Neuronal stem cell (in vitro differentiated cells): ENCODE results near the gene CDKL4. TPM values are rescaled to one million over a fixed set of nuclear protein-coding genes. Genes with fewer than 3 reads are reported as not detected.

ENCODE experiments used
- DNase-seq: peaks from one replicate; pipeline ENCODE4 v3.0.0-alpha.2; 2013; ENCODE audit warnings: low spot score
- H2AFZ ChIP-seq: one replicate; pipeline ENCODE4 v1.6.1; 2013; ENCODE audit warnings: mild to moderate bottlenecking, low read length, inconsistent platforms
- H2AK5ac ChIP-seq: 2 replicates; pipeline ENCODE4 v1.6.1; 2013; ENCODE audit warnings: low read depth, mild to moderate bottlenecking, inconsistent platforms, low read length, moderate library complexity, mixed read lengths
- H2BK120ac ChIP-seq: 2 replicates; pipeline ENCODE4 v1.6.1; 2013; ENCODE audit warnings: low read depth, mild to moderate bottlenecking, inconsistent platforms, low read length, moderate library complexity, mixed read lengths
- H2BK12ac ChIP-seq: one replicate; pipeline ENCODE4 v1.6.1; 2013; ENCODE audit warnings: low read length, inconsistent platforms
- H2BK15ac ChIP-seq: 2 replicates; pipeline ENCODE4 v1.6.1; 2013; ENCODE audit warnings: mild to moderate bottlenecking, low read length, inconsistent platforms, mixed read lengths
- H2BK5ac ChIP-seq: one replicate; pipeline ENCODE4 v1.6.1; 2013; ENCODE audit warnings: inconsistent platforms, mild to moderate bottlenecking, low read length, moderate library complexity
- H3K14ac ChIP-seq: one replicate; pipeline ENCODE4 v1.6.1; 2013; ENCODE audit warnings: low read length, inconsistent platforms
- H3K18ac ChIP-seq: 2 replicates; pipeline ENCODE4 v1.6.1; 2013; ENCODE audit warnings: low read length, inconsistent platforms
- H3K23ac ChIP-seq: 2 replicates; pipeline ENCODE4 v1.6.1; 2013; ENCODE audit warnings: low read depth, mild to moderate bottlenecking, mixed read lengths, low read length, inconsistent platforms; ENCODE audit not compliant: poor library complexity
- H3K27ac ChIP-seq: replicated peaks from 3 replicates; pipeline ENCODE4 v1.5.1; 2013; ENCODE audit warnings: low read length, inconsistent platforms
- H3K27me3 ChIP-seq, 3 experiments: 2 replicates each; pipeline ENCODE4 v1.6.1; 2013; ENCODE audit warnings: low read length in 3 of 3, mild to moderate bottlenecking in 2 of 3, inconsistent platforms in 1 of 3, low read depth in 1 of 3, mixed read lengths in 1 of 3, moderate library complexity in 1 of 3; ENCODE audit not compliant: control insufficient read depth in 3 of 3, insufficient read depth in 3 of 3
- H3K36me3 ChIP-seq, 2 donors: replicated peaks in 1 of 2; 2 replicates each; pipeline ENCODE4 v1.6.1; 2013; ENCODE audit warnings: low read length in 2 of 2; ENCODE audit not compliant: control insufficient read depth in 2 of 2, insufficient read depth in 2 of 2
- H3K4ac ChIP-seq: 2 replicates; pipeline ENCODE4 v1.6.1; 2013; ENCODE audit warnings: inconsistent platforms, mild to moderate bottlenecking, low read length, moderate library complexity
- H3K4me1 ChIP-seq, 2 donors: 1 replicate in 1 of 2; 2 replicates in 1 of 2; pipeline ENCODE4 v1.6.1; 2013; ENCODE audit warnings: low read length in 2 of 2, low read depth in 1 of 2; ENCODE audit not compliant: control insufficient read depth in 2 of 2, insufficient read depth in 1 of 2
- H3K4me2 ChIP-seq: one replicate; pipeline ENCODE4 v1.6.1; 2013; ENCODE audit warnings: mild to moderate bottlenecking, low read length, inconsistent platforms; ENCODE audit not compliant: insufficient read depth, poor library complexity, severe bottlenecking
- H3K4me3 ChIP-seq, 2 donors: 2 replicates each; pipeline ENCODE4 v1.5.1; 2013; ENCODE audit warnings: low read length in 2 of 2, mild to moderate bottlenecking in 2 of 2, inconsistent platforms in 1 of 2, moderate library complexity in 1 of 2
- H3K79me1 ChIP-seq: one replicate; pipeline ENCODE4 v1.6.1; 2013; ENCODE audit warnings: low read depth, mild to moderate bottlenecking, inconsistent platforms, low read length, moderate library complexity
- H3K9ac ChIP-seq: one replicate; pipeline ENCODE4 v1.6.1; 2013; ENCODE audit warnings: mild to moderate bottlenecking, low read depth, low read length, inconsistent platforms; ENCODE audit not compliant: poor library complexity
- H3K9me3 ChIP-seq, 2 donors: replicated peaks in 1 of 2; 2 replicates each; pipeline versions ENCODE3 to v1.6.1; 2013; ENCODE audit warnings: low read length in 2 of 2, mild to moderate bottlenecking in 2 of 2, inconsistent platforms in 1 of 2, low read depth in 1 of 2, mixed read lengths in 1 of 2, moderate library complexity in 1 of 2; ENCODE audit not compliant: control insufficient read depth in 2 of 2, insufficient read depth in 1 of 2
- H4K8ac ChIP-seq: one replicate; pipeline ENCODE4 v1.6.1; 2013; ENCODE audit warnings: low read depth, mild to moderate bottlenecking, inconsistent platforms, low read length, moderate library complexity
- H4K91ac ChIP-seq: one replicate; pipeline ENCODE4 v1.6.1; 2013; ENCODE audit warnings: low read length, low read depth, mild to moderate bottlenecking, inconsistent platforms; ENCODE audit not compliant: poor library complexity
- WGBS, 2 donors: extraction: QIAGEN DNeasy Blood & Tissue Kit; methylation state at CpG; one replicate each; pipeline ENCODE4 v1.1.7; 2013; ENCODE audit warnings: missing lambda C conversion rate in 2 of 2, mixed read lengths in 1 of 2; ENCODE audit not compliant: insufficient read length in 2 of 2, insufficient replicate concordance in 1 of 2; ENCODE audit errors: extremely low coverage in 2 of 2; 5-methylcytosine and 5-hydroxymethylcytosine counted together
- polyA plus RNA-seq, 2 experiments: library from polyadenylated mRNA; stranded (reverse); fragments of 200-250 nt; gene quantifications; one replicate each; pipeline ENCODE4 v1.2.3, GENCODE V29; 2013

The CDKL4 gene
- polyA plus RNA-seq (2013, experiment 1 of 2) = not detected
- not detected for polyA plus RNA-seq (2013, experiment 2 of 2)

DNA sequence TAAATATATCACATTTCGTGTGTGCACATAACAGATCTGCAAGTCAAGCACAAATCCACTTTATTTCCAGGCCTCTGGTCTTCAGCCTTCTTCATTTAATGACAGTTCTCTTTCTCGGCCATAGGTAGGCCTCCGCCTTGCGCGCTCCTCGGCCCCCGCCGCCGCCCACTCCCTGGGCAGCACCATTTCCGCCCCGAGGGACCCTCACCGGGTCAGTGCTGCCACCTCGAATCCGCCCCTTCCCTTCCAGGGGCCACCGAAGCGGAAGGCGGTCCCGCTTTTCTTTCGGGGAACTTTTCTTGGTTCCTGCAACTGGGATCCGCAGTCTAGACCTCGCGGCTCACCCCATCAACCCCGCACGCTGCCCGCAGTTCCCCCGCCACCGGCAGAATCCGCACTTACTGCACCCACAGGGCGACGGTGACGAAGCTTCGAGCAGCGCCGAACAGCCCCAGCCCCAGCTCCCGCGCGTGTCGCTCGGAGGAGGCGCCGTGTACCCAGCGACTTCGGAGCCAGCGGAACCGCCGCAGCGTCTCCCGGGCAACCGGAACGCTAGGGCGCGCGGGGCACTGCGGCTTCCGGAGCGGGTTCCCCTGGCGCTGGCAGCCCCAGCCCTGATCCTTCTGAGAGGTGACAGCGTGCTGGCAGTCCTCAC is at the start of gene CDKL4:
Gene CDKL4 (minus strand): TSS at position 502 of the 655 bp plus-strand sequence.
- no peak within 1 kb of the TSS for H4K8ac ChIP-seq

DNA sequence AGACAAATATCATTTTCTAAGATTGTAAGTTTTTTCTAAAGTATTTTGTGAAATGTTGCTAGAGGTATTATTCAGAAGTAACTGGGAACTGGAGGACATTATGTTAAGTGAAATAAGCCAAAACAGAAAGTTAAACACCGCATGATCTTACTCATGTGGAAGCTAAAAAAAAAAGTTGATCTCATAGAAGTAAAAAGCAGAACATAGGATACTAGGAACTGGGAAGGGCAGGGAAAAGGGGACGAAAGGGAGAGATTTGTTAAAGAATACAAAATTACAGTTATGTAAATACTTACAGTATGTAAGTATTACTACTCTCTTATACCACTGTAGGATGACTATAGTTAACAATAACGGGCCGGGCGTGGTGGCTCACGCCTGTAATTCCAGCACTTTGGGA is 46.7 kb upstream of the CDKL4 start:
- no CpG with 5 or more reads among the region's 6 CpGs for WGBS, 2 donors
- peaks cover 5 to 96% of the 10 kb centered on the region in 2 donors for H3K36me3 ChIP-seq

More for the DNA sequence above, at the start of gene CDKL4:
- Histone ChIP-seq H2BK12ac (peak within 1 kb of the TSS; percentile 49), H2AK5ac (no peak within 1 kb of the TSS), H3K23ac (peak within 1 kb of the TSS; percentile 66), H3K27me3 (no peaks in the 10 kb centered on the region), H3K9me3 (no peaks in the 10 kb centered on the region), H3K27ac (no peak within 1 kb of the TSS), H2BK120ac (no peak within 1 kb of the TSS), H3K4me1 (peaks cover 0 to 7% of the 10 kb centered on the region in 2 donors), H3K4ac (no peak within 1 kb of the TSS), H3K14ac (peak within 1 kb of the TSS; percentile 63), H3K36me3 (peaks cover 0 to 13% of the 10 kb centered on the region in 2 donors), H2AFZ (no peak within 1 kb of the TSS), H4K91ac (no peak within 1 kb of the TSS), H3K79me1 (no peaks in the 10 kb centered on the region), H3K9ac (no peak within 1 kb of the TSS), H3K18ac (peak within 1 kb of the TSS; percentile 40), H3K4me2 (no peak within 1 kb of the TSS), H3K4me3 (no peak within 1 kb of the TSS), H2BK15ac (no peak within 1 kb of the TSS), H2BK5ac (peak within 1 kb of the TSS; percentile 77)
- WGBS, 2 donors = no CpG with 5 or more reads among the region's 58 CpGs
- DNase-seq = no peak

DNA sequence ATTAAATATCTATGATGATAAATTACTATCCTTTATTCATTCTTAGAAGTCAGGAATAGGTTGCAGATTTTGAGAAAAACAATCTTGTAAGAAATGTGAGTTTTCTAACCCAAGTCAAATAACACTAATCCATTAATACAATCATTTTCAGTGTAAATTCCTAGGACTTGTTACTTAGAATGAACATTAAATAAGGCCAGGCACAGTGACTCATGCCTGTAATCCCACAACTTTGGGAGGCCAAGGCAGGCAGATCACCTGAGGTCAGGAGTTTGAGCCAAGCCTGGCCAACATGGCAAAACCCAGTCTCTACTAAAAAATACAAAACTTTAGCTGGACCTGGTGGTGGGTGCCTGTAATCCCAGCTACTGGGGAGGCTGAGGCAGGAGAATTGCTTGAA is 45.8 kb upstream of the CDKL4 start:
- no peak overlapping the region for H3K14ac ChIP-seq

More for the DNA sequence above, 46.7 kb upstream of the CDKL4 start:
- Histone ChIP-seq H3K4me2 (no peak overlapping the region), H3K14ac (no peak overlapping the region), H2BK120ac (no peak overlapping the region), H3K4me1 (no peaks in the 10 kb centered on the region), H4K8ac (no peak overlapping the region), H3K27ac (no peak overlapping the region), H3K9ac (no peak overlapping the region), H2AFZ (no peak overlapping the region), H3K18ac (no peak overlapping the region), H2BK5ac (no peak overlapping the region), H3K79me1 (peaks cover 1% of the 10 kb centered on the region), H3K9me3 (no peaks in the 10 kb centered on the region), H3K4me3 (no peak overlapping the region), H2AK5ac (no peak overlapping the region), H3K23ac (no peak overlapping the region), H3K4ac (no peak overlapping the region), H2BK15ac (no peak overlapping the region), H4K91ac (no peak overlapping the region), H2BK12ac (no peak overlapping the region), H3K27me3 (no peaks in the 10 kb centered on the region)
- DNase-seq = no peak

DNA sequence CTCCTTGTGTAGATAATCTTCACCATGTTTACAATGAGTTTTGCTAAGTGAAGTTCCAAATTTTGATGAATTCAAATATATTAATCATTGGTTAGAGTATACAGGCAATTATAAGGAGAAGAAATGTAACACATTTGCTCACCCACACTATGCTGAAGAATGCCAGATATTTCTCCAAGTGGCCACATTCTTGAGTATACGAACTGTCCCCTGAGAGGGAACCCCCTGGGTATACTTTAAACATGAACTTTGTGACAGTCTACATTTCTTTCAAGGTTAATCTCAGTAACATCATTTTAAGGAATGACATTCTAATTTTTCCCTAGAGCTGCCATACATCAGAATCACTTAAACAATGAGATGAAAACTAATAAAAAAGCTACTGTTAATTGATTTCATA is 39.8 kb upstream of the CDKL4 start:
- Histone ChIP-seq H3K4ac (no peak overlapping the region), H3K14ac (no peak overlapping the region), H3K4me2 (no peak overlapping the region), H2BK5ac (no peak overlapping the region), H3K4me1 (no peaks in the 10 kb centered on the region), H2BK15ac (no peak overlapping the region), H3K79me1 (peaks cover 1% of the 10 kb centered on the region), H4K8ac (no peak overlapping the region), H2BK12ac (no peak overlapping the region), H3K18ac (no peak overlapping the region), H3K23ac (no peak overlapping the region), H2AFZ (no peak overlapping the region), H3K9me3 (no peaks in the 10 kb centered on the region), H3K27ac (no peak overlapping the region), H3K27me3 (no peaks in the 10 kb centered on the region), H4K91ac (no peak overlapping the region), H2BK120ac (no peak overlapping the region), H3K9ac (no peak overlapping the region), H3K4me3 (no peak overlapping the region), H3K36me3 (peaks cover 2 to 100% of the 10 kb centered on the region in 2 donors), H2AK5ac (no peak overlapping the region)
- WGBS, 2 donors = no CpG with 5 or more reads among the region's 1 CpG
- no peak for DNase-seq

More for the DNA sequence above, 45.8 kb upstream of the CDKL4 start:
- Histone ChIP-seq H2BK5ac (no peak overlapping the region), H3K4me1 (no peaks in the 10 kb centered on the region), H3K9ac (no peak overlapping the region), H3K27ac (no peak overlapping the region), H2BK12ac (no peak overlapping the region), H3K4me2 (no peak overlapping the region), H2BK120ac (no peak overlapping the region), H3K9me3 (no peaks in the 10 kb centered on the region), H3K4me3 (no peak overlapping the region), H2AK5ac (no peak overlapping the region), H3K36me3 (peaks cover 5 to 97% of the 10 kb centered on the region in 2 donors), H3K27me3 (no peaks in the 10 kb centered on the region), H2AFZ (no peak overlapping the region), H3K4ac (no peak overlapping the region), H2BK15ac (no peak overlapping the region), H3K23ac (no peak overlapping the region), H4K8ac (no peak overlapping the region), H3K79me1 (peaks cover 1% of the 10 kb centered on the region), H4K91ac (no peak overlapping the region), H3K18ac (no peak overlapping the region)
- no peak for DNase-seq
